ENCODE measurements around the gene CST9L. TPM values are rescaled to one million over a fixed set of nuclear protein-coding genes. Genes with fewer than 3 reads are reported as not detected.

CST9L gene
- total RNA-seq, 1 experiment from 2014 or later: not detected

DNA sequence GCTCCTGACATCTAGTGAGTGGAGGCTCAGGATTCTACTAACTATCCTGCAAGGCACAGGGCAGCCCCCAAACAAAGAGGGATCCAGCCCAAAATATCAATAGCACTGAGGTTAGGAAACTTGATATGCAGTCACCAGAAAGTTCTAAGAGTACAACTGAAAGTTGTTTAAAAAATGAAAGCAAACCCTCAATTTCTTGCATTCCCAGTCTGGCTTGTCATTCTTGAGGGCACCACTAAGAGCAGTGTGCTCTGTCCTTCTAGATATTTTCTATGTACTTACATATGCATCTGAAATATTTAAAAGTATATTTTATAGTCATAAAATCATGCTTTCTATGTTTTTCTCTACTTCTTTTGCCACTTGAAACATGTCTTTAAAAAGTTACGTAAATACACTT lies 41.4 kb downstream of the CST9L start:
- TF ChIP-seq, protein P1, sequence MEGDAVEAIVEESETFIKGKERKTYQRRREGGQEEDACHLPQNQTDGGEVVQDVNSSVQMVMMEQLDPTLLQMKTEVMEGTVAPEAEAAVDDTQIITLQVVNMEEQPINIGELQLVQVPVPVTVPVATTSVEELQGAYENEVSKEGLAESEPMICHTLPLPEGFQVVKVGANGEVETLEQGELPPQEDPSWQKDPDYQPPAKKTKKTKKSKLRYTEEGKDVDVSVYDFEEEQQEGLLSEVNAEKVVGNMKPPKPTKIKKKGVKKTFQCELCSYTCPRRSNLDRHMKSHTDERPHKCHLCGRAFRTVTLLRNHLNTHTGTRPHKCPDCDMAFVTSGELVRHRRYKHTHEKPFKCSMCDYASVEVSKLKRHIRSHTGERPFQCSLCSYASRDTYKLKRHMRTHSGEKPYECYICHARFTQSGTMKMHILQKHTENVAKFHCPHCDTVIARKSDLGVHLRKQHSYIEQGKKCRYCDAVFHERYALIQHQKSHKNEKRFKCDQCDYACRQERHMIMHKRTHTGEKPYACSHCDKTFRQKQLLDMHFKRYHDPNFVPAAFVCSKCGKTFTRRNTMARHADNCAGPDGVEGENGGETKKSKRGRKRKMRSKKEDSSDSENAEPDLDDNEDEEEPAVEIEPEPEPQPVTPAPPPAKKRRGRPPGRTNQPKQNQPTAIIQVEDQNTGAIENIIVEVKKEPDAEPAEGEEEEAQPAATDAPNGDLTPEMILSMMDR (conservative IDR thresholded peaks at IDR 0.05; ENCODE audit: low read depth, low read length): no peak
- TF ChIP-seq EZH2 (IDR thresholded peaks at IDR 0.05; ENCODE audit: borderline replicate concordance, low read depth, low read length, poor library complexity, severe bottlenecking): no peak
- no peak overlapping the region for H3K4me3 ChIP-seq (ENCODE audit: low read depth, low read length, poor library complexity, severe bottlenecking)
- H3K4me1 ChIP-seq (ENCODE audit: insufficient read depth, low read length, poor library complexity, severe bottlenecking): no peaks in the 10 kb centered on the region
- BruUV-seq (replicated peaks): no TSS peak
- no peaks in the 10 kb centered on the region for H3K36me3 ChIP-seq (ENCODE audit: insufficient read depth, low read length, poor library complexity, severe bottlenecking)
- no peaks in the 10 kb centered on the region for H3K9me3 ChIP-seq (ENCODE audit: low read depth, low read length, poor library complexity, severe bottlenecking)
- H3K27ac ChIP-seq (ENCODE audit: low read depth, low read length, poor library complexity, severe bottlenecking): no peak overlapping the region
- intact Hi-C loops (cut with micrococcal nuclease; ENCODE audit: unreplicated experiment): no loop called here
- no peak for DNase-seq (ENCODE audit: low spot score)
- H3K27me3 ChIP-seq (replicated peaks; ENCODE audit: insufficient read depth, low read depth, low read length, poor library complexity): no peaks in the 10 kb centered on the region
- ChIA-PET POLR2A (ENCODE audit: low non-redundant PET) (no interaction called here), CTCF (no interaction called here)

DNA sequence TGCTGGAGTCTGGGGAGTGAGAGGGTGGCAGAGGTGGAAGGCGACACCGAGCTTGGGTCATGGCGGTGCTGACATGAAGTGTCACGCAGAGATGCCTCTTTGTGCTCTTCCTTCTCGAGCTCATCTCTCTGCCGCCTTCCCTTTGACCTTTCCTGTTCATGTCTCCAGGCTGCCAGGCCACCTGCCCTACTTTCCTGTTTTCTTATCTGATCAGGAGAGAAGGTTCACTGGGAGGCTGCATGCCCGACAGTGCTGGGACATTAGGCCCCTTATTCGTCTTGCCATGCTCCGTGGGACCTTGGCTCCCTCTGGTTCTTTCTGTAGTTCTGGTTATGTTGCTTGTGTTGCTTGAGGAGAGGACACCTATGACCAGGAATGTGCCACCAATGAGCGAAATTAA lies 44.1 kb downstream of the CST9L start:
- TF ChIP-seq, protein P1 (conservative IDR thresholded peaks at IDR 0.05; ENCODE audit: low read depth, low read length): no peak
- no peak for TF ChIP-seq EZH2 (IDR thresholded peaks at IDR 0.05; ENCODE audit: borderline replicate concordance, low read depth, low read length, poor library complexity, severe bottlenecking)
- Histone ChIP-seq H3K9me3 (ENCODE audit: low read depth, low read length, poor library complexity, severe bottlenecking) (no peaks in the 10 kb centered on the region), H3K4me3 (ENCODE audit: low read depth, low read length, poor library complexity, severe bottlenecking) (no peak overlapping the region), H3K4me1 (ENCODE audit: insufficient read depth, low read length, poor library complexity, severe bottlenecking) (no peaks in the 10 kb centered on the region), H3K27ac (ENCODE audit: low read depth, low read length, poor library complexity, severe bottlenecking) (no peak overlapping the region), H3K27me3 (replicated peaks; ENCODE audit: insufficient read depth, low read depth, low read length, poor library complexity) (no peaks in the 10 kb centered on the region), H3K36me3 (ENCODE audit: insufficient read depth, low read length, poor library complexity, severe bottlenecking) (no peaks in the 10 kb centered on the region)
- ChIA-PET CTCF (no interaction called here), POLR2A (ENCODE audit: low non-redundant PET) (no interaction called here)
- intact Hi-C loops (cut with micrococcal nuclease; ENCODE audit: unreplicated experiment): no loop called here
- DNase-seq (ENCODE audit: low spot score): no peak
- no TSS peak for BruUV-seq (replicated peaks)

DNA sequence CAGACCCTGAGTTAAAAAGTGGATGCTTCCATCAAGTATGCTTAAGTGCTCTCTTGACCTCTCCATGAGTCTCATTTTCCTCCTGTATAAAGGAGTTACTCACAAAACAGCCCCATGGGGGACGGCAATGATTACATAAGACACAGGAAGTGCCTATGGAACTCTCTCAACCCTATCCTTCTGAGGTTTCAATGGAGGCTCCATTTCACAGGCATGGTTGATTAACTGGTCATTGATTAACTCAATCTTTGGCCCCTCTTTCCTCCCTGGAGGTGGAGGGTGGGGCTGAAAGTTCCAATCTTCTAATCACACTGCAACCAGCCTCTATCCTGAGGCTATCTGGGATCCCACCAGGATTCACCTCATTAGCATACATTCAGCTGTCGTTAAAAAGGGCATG lies 48.1 kb downstream of the CST9L start:
- H3K27me3 ChIP-seq (replicated peaks; ENCODE audit: insufficient read depth, low read depth, low read length, poor library complexity): no peaks in the 10 kb centered on the region
- H3K4me3 ChIP-seq (ENCODE audit: low read depth, low read length, poor library complexity, severe bottlenecking): no peak overlapping the region
- TF ChIP-seq, protein P1 (conservative IDR thresholded peaks at IDR 0.05; ENCODE audit: low read depth, low read length): no peak
- no peak for TF ChIP-seq EZH2 (IDR thresholded peaks at IDR 0.05; ENCODE audit: borderline replicate concordance, low read depth, low read length, poor library complexity, severe bottlenecking)
- intact Hi-C loops (cut with micrococcal nuclease; ENCODE audit: unreplicated experiment): no loop called here
- no TSS peak for BruUV-seq (replicated peaks)
- CTCF ChIA-PET: no interaction called here
- no peak overlapping the region for H3K27ac ChIP-seq (ENCODE audit: low read depth, low read length, poor library complexity, severe bottlenecking)
- peak; percentile 6 for DNase-seq (ENCODE audit: low spot score)
- H3K36me3 ChIP-seq (ENCODE audit: insufficient read depth, low read length, poor library complexity, severe bottlenecking): no peaks in the 10 kb centered on the region
- POLR2A ChIA-PET (ENCODE audit: low non-redundant PET): no interaction called here
- H3K9me3 ChIP-seq (ENCODE audit: low read depth, low read length, poor library complexity, severe bottlenecking): no peaks in the 10 kb centered on the region
- H3K4me1 ChIP-seq (ENCODE audit: insufficient read depth, low read length, poor library complexity, severe bottlenecking): no peaks in the 10 kb centered on the region
